DOHH2 (cell line): ENCODE results near the gene PRND.

Experiments used
- EZH2phosphoT487 ChIP-seq: fragments of 200-600 bp; sonication (generic); IDR thresholded peaks from 2 replicates; pipeline ENCODE4 v1.6.1; 2017; ENCODE audit warnings: borderline replicate concordance, mild to moderate bottlenecking, antibody characterized with exemption, low read length, moderate library complexity, mixed read lengths
- TF ChIP-seq, protein P1 (sequence below): fragments of 200-600 bp; sonication (generic); IDR thresholded peaks from one replicate; pipeline ENCODE4 v1.5.1; 2014; ENCODE audit warnings: antibody characterized with exemption, mild to moderate bottlenecking, low read depth, low read length; ENCODE audit not compliant: poor library complexity, severe bottlenecking

DNA sequence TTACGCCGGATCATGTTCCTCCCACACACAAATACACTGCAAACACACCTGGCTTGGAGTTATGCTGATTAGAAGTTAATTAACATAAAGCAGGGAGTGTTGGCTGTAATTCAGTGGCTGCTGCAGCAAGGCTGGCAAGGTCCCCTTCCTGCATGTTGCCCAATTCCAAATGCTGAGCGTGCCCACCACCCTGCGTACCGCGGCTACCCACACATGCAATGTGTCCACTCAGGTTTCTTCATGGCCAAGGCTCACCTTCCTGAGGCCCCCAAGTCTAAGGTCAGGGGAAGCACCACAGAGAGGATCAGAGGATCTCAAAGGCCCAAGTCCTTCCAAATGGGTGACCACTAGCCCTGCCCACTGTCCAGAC lies 11.6 kb upstream of the PRND start:
- TF ChIP-seq, protein P1, sequence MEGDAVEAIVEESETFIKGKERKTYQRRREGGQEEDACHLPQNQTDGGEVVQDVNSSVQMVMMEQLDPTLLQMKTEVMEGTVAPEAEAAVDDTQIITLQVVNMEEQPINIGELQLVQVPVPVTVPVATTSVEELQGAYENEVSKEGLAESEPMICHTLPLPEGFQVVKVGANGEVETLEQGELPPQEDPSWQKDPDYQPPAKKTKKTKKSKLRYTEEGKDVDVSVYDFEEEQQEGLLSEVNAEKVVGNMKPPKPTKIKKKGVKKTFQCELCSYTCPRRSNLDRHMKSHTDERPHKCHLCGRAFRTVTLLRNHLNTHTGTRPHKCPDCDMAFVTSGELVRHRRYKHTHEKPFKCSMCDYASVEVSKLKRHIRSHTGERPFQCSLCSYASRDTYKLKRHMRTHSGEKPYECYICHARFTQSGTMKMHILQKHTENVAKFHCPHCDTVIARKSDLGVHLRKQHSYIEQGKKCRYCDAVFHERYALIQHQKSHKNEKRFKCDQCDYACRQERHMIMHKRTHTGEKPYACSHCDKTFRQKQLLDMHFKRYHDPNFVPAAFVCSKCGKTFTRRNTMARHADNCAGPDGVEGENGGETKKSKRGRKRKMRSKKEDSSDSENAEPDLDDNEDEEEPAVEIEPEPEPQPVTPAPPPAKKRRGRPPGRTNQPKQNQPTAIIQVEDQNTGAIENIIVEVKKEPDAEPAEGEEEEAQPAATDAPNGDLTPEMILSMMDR = no peak
- no peak for TF ChIP-seq EZH2phosphoT487
